Measurements from ENCODE around the gene MALRD1.
A peak's percentile ranks its signal among the peaks of the same experiment; 100 is the strongest.

MALRD1 gene

GRCh38 chr10:19611775-19612174, 563.2 kb downstream of the MALRD1 start:
- no peak overlapping the region for H2AK5ac ChIP-seq (ENCODE audit: low read length)
- H3K4me1 ChIP-seq (ENCODE audit: control insufficient read depth, low read depth, low read length) = no peaks in the 10 kb centered on the region
- H3K18ac ChIP-seq (ENCODE audit: low read length) = no peak overlapping the region
- H3K23ac ChIP-seq (ENCODE audit: low read length) = no peak overlapping the region
- H3K4me2 ChIP-seq (ENCODE audit: low read length) = no peak overlapping the region
- no peak overlapping the region for H4K8ac ChIP-seq (ENCODE audit: low read depth, low read length)
- no peak overlapping the region for H3K4ac ChIP-seq (ENCODE audit: low read depth, low read length)
- no peaks in the 10 kb centered on the region for H3K79me1 ChIP-seq (ENCODE audit: low read length)
- DNase-seq = no peak
- H2BK120ac ChIP-seq (ENCODE audit: low read depth, low read length) = no peak overlapping the region
- H3K4me3 ChIP-seq (ENCODE audit: low read length) = no peak overlapping the region
- no peak overlapping the region for H4K5ac ChIP-seq (ENCODE audit: low read length)
- H2BK5ac ChIP-seq (ENCODE audit: low read length) = no peak overlapping the region
- H3K9ac ChIP-seq (ENCODE audit: low read length) = no peak overlapping the region
- H3K79me2 ChIP-seq (ENCODE audit: control insufficient read depth, insufficient read depth, low read length) = no peaks in the 10 kb centered on the region
- no peak overlapping the region for H3K56ac ChIP-seq (ENCODE audit: low read length)
- no peak overlapping the region for H3K27ac ChIP-seq (ENCODE audit: low read depth, low read length)
- H3K27me3 ChIP-seq (ENCODE audit: insufficient read depth, low read length, poor library complexity) = no peaks in the 10 kb centered on the region
- no peak overlapping the region for H2BK15ac ChIP-seq (replicated peaks; ENCODE audit: low read depth)
- H3K36me3 ChIP-seq (ENCODE audit: control insufficient read depth, insufficient read depth, low read length) = no peaks in the 10 kb centered on the region

- Histone ChIP-seq H3K27ac (ENCODE audit: low read depth, low read length) (no peak overlapping the region), H3K4ac (ENCODE audit: low read depth, low read length) (no peak overlapping the region), H2BK5ac (ENCODE audit: low read length) (no peak overlapping the region), H3K4me2 (ENCODE audit: low read length) (no peak overlapping the region), H2BK15ac (replicated peaks; ENCODE audit: low read depth) (no peak overlapping the region), H3K79me2 (ENCODE audit: control insufficient read depth, insufficient read depth, low read length) (no peaks in the 10 kb centered on the region), H3K56ac (ENCODE audit: low read length) (no peak overlapping the region), H3K36me3 (ENCODE audit: control insufficient read depth, insufficient read depth, low read length) (no peaks in the 10 kb centered on the region), H3K9ac (ENCODE audit: low read length) (no peak overlapping the region), H3K4me3 (ENCODE audit: low read length) (no peak overlapping the region), H3K79me1 (ENCODE audit: low read length) (no peaks in the 10 kb centered on the region), H3K23ac (ENCODE audit: low read length) (no peak overlapping the region), H3K4me1 (ENCODE audit: control insufficient read depth, low read depth, low read length) (no peaks in the 10 kb centered on the region), H4K8ac (ENCODE audit: low read depth, low read length) (no peak overlapping the region), H2AK5ac (ENCODE audit: low read length) (no peak overlapping the region), H2BK120ac (ENCODE audit: low read depth, low read length) (no peak overlapping the region), H3K27me3 (ENCODE audit: insufficient read depth, low read length, poor library complexity) (no peaks in the 10 kb centered on the region), H3K18ac (ENCODE audit: low read length) (no peak overlapping the region), H4K5ac (ENCODE audit: low read length) (no peak overlapping the region)
- DNase-seq = no peak
- WGBS (ENCODE audit: extremely low coverage, insufficient coverage, low lambda C conversion rate) = no CpG with 5 or more reads among the region's 2 CpGs
Observed at GRCh38 chr10:19616966-19617365, 568.4 kb downstream of the MALRD1 start.

GRCh38 chr10:19620811-19621210, 572.2 kb downstream of the MALRD1 start:
- Histone ChIP-seq H3K4me3 (ENCODE audit: low read length) (no peak overlapping the region), H3K23ac (ENCODE audit: low read length) (no peak overlapping the region), H4K8ac (ENCODE audit: low read depth, low read length) (no peak overlapping the region), H2BK5ac (ENCODE audit: low read length) (no peak overlapping the region), H4K5ac (ENCODE audit: low read length) (no peak overlapping the region), H3K79me1 (ENCODE audit: low read length) (no peaks in the 10 kb centered on the region), H3K9ac (ENCODE audit: low read length) (no peak overlapping the region), H3K4me2 (ENCODE audit: low read length) (no peak overlapping the region), H3K18ac (ENCODE audit: low read length) (no peak overlapping the region), H3K36me3 (ENCODE audit: control insufficient read depth, insufficient read depth, low read length) (no peaks in the 10 kb centered on the region), H2BK15ac (replicated peaks; ENCODE audit: low read depth) (no peak overlapping the region), H3K27ac (ENCODE audit: low read depth, low read length) (no peak overlapping the region), H3K79me2 (ENCODE audit: control insufficient read depth, insufficient read depth, low read length) (no peaks in the 10 kb centered on the region), H3K4me1 (ENCODE audit: control insufficient read depth, low read depth, low read length) (no peaks in the 10 kb centered on the region), H2AK5ac (ENCODE audit: low read length) (no peak overlapping the region), H3K56ac (ENCODE audit: low read length) (no peak overlapping the region), H2BK120ac (ENCODE audit: low read depth, low read length) (no peak overlapping the region), H3K27me3 (ENCODE audit: insufficient read depth, low read length, poor library complexity) (no peaks in the 10 kb centered on the region), H3K4ac (ENCODE audit: low read depth, low read length) (no peak overlapping the region)
- no peak for DNase-seq

GRCh38 chr10:19623321-19623720, 574.7 kb downstream of the MALRD1 start:
- no peak overlapping the region for H3K4ac ChIP-seq (ENCODE audit: low read depth, low read length)
- no peak overlapping the region for H2BK120ac ChIP-seq (ENCODE audit: low read depth, low read length)
- no peak overlapping the region for H3K27ac ChIP-seq (ENCODE audit: low read depth, low read length)
- H4K8ac ChIP-seq (ENCODE audit: low read depth, low read length) = no peak overlapping the region
- no peaks in the 10 kb centered on the region for H3K27me3 ChIP-seq (ENCODE audit: insufficient read depth, low read length, poor library complexity)
- no peaks in the 10 kb centered on the region for H3K79me2 ChIP-seq (ENCODE audit: control insufficient read depth, insufficient read depth, low read length)
- no peak overlapping the region for H2AK5ac ChIP-seq (ENCODE audit: low read length)
- H2BK5ac ChIP-seq (ENCODE audit: low read length) = no peak overlapping the region
- H3K9ac ChIP-seq (ENCODE audit: low read length) = no peak overlapping the region
- no peak overlapping the region for H3K56ac ChIP-seq (ENCODE audit: low read length)
- H3K18ac ChIP-seq (ENCODE audit: low read length) = no peak overlapping the region
- DNase-seq = no peak
- no peaks in the 10 kb centered on the region for H3K79me1 ChIP-seq (ENCODE audit: low read length)
- no peak overlapping the region for H3K4me2 ChIP-seq (ENCODE audit: low read length)
- H3K36me3 ChIP-seq (ENCODE audit: control insufficient read depth, insufficient read depth, low read length) = no peaks in the 10 kb centered on the region
- H4K5ac ChIP-seq (ENCODE audit: low read length) = peak overlapping the region; percentile 24
- no peaks in the 10 kb centered on the region for H3K4me1 ChIP-seq (ENCODE audit: control insufficient read depth, low read depth, low read length)
- H2BK15ac ChIP-seq (replicated peaks; ENCODE audit: low read depth) = no peak overlapping the region
- no peak overlapping the region for H3K23ac ChIP-seq (ENCODE audit: low read length)
- H3K4me3 ChIP-seq (ENCODE audit: low read length) = no peak overlapping the region

- no peak overlapping the region for H3K4me3 ChIP-seq (ENCODE audit: low read length)
- H4K8ac ChIP-seq (ENCODE audit: low read depth, low read length) = no peak overlapping the region
- no peaks in the 10 kb centered on the region for H3K36me3 ChIP-seq (ENCODE audit: control insufficient read depth, insufficient read depth, low read length)
- no peak for DNase-seq
- no CpG with 5 or more reads among the region's 3 CpGs for WGBS (ENCODE audit: extremely low coverage, insufficient coverage, low lambda C conversion rate)
- no peaks in the 10 kb centered on the region for H3K4me1 ChIP-seq (ENCODE audit: control insufficient read depth, low read depth, low read length)
- H3K4me2 ChIP-seq (ENCODE audit: low read length) = no peak overlapping the region
- no peak overlapping the region for H3K56ac ChIP-seq (ENCODE audit: low read length)
- H2BK5ac ChIP-seq (ENCODE audit: low read length) = no peak overlapping the region
- no peaks in the 10 kb centered on the region for H3K27me3 ChIP-seq (ENCODE audit: insufficient read depth, low read length, poor library complexity)
- no peak overlapping the region for H3K18ac ChIP-seq (ENCODE audit: low read length)
- H3K9ac ChIP-seq (ENCODE audit: low read length) = no peak overlapping the region
- H2AK5ac ChIP-seq (ENCODE audit: low read length) = no peak overlapping the region
- no peak overlapping the region for H4K5ac ChIP-seq (ENCODE audit: low read length)
- no peak overlapping the region for H2BK120ac ChIP-seq (ENCODE audit: low read depth, low read length)
- H3K4ac ChIP-seq (ENCODE audit: low read depth, low read length) = no peak overlapping the region
- H3K23ac ChIP-seq (ENCODE audit: low read length) = no peak overlapping the region
- no peak overlapping the region for H2BK15ac ChIP-seq (replicated peaks; ENCODE audit: low read depth)
- H3K27ac ChIP-seq (ENCODE audit: low read depth, low read length) = no peak overlapping the region
- H3K79me1 ChIP-seq (ENCODE audit: low read length) = no peaks in the 10 kb centered on the region
- no peaks in the 10 kb centered on the region for H3K79me2 ChIP-seq (ENCODE audit: control insufficient read depth, insufficient read depth, low read length)
Observed at GRCh38 chr10:19626156-19626555, 577.6 kb downstream of the MALRD1 start.

GRCh38 chr10:19628767-19629560, 580.4 kb downstream of the MALRD1 start:
- no peak overlapping the region for H4K8ac ChIP-seq (ENCODE audit: low read depth, low read length)
- H3K79me2 ChIP-seq (ENCODE audit: control insufficient read depth, insufficient read depth, low read length) = no peaks in the 10 kb centered on the region
- H3K27me3 ChIP-seq (ENCODE audit: insufficient read depth, low read length, poor library complexity) = no peaks in the 10 kb centered on the region
- DNase-seq = peak; percentile 48
- no peak overlapping the region for H3K4me3 ChIP-seq (ENCODE audit: low read length)
- no peak overlapping the region for H3K56ac ChIP-seq (ENCODE audit: low read length)
- H3K36me3 ChIP-seq (ENCODE audit: control insufficient read depth, insufficient read depth, low read length) = no peaks in the 10 kb centered on the region
- no peaks in the 10 kb centered on the region for H3K79me1 ChIP-seq (ENCODE audit: low read length)
- no CpG with 5 or more reads among the region's 7 CpGs for WGBS (ENCODE audit: extremely low coverage, insufficient coverage, low lambda C conversion rate)
- H3K9ac ChIP-seq (ENCODE audit: low read length) = no peak overlapping the region
- H2BK120ac ChIP-seq (ENCODE audit: low read depth, low read length) = no peak overlapping the region
- H2BK5ac ChIP-seq (ENCODE audit: low read length) = no peak overlapping the region
- no peak overlapping the region for H3K4ac ChIP-seq (ENCODE audit: low read depth, low read length)
- no peak overlapping the region for H3K4me2 ChIP-seq (ENCODE audit: low read length)
- no peak overlapping the region for H2AK5ac ChIP-seq (ENCODE audit: low read length)
- no peak overlapping the region for H3K27ac ChIP-seq (ENCODE audit: low read depth, low read length)
- no peaks in the 10 kb centered on the region for H3K4me1 ChIP-seq (ENCODE audit: control insufficient read depth, low read depth, low read length)
- H2BK15ac ChIP-seq (replicated peaks; ENCODE audit: low read depth) = no peak overlapping the region
- no peak overlapping the region for H3K23ac ChIP-seq (ENCODE audit: low read length)
- no peak overlapping the region for H3K18ac ChIP-seq (ENCODE audit: low read length)
- no peak overlapping the region for H4K5ac ChIP-seq (ENCODE audit: low read length)

Data from mesendoderm (in vitro differentiated cells).